ENCODE measurements around the gene MEIS1.

GRCh38 chr2:66567729-66568128, 132.8 kb downstream of the MEIS1 start:
- TF ChIP-seq CTCF (conservative IDR thresholded peaks at IDR 0.05; ENCODE audit: low read depth, low read length) (no peak), EZH2 (IDR thresholded peaks at IDR 0.05; ENCODE audit: borderline replicate concordance, low read depth, low read length, poor library complexity, severe bottlenecking) (no peak)
